ENCODE results near the gene CCDC9.
A peak's percentile ranks its signal among the peaks of the same experiment; 100 is the strongest.

Gene CCDC9

GRCh38 chr19:47221080-47221841 lies 35.1 kb upstream of the CCDC9 start:
- TF ChIP-seq CTCF (IDR thresholded peaks at IDR 0.05; ENCODE audit: low read depth, low read length, missing control alignments) = no peak
- DNase-seq (ENCODE audit: low read depth) = no peak
- no peak overlapping the region for H3K4me3 ChIP-seq (ENCODE audit: low read depth, low read length)

GRCh38 chr19:47221890-47222289 lies 34.4 kb upstream of the CCDC9 start:
- TF ChIP-seq CTCF (IDR thresholded peaks at IDR 0.05; ENCODE audit: low read depth, low read length, missing control alignments) = no peak
- DNase-seq (ENCODE audit: low read depth) = no peak
- no peak overlapping the region for H3K4me3 ChIP-seq (ENCODE audit: low read depth, low read length)

DNA sequence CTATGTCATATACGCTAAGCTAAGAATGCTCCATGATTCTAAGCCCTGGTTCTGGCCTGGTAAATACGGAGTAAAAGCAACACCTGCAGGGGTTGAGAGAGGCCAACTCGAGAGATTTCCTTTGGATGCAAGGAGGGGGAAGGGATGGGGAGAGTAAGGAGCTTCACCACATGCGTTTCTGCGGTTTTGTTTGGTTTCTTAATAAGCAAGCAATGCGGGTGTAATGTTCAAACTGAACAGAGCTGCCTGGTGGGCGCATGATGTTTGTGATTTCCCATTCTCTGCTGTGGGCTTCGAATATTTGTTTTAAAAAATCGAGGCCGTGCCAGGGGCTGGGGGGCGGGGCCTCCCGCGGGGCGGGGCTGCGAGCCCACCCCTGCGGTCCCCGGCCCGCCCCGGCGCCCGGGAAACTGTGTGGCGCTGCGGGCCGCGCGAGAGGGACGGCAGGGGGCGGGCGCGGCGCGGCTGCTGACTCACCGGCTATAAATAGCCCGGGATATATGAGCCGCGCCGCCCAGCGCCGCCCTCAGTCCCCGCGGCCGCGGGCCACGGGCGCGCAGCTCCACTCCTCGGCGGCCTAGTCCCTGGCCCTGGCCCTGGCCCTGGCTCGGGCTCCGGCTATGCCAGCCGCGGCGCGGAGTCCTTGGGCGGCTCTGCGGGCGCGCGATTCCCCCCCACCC lies 30.4 kb upstream of the CCDC9 start:
- peak overlapping the region; percentile 71 for H3K4me3 ChIP-seq (ENCODE audit: low read depth, low read length)
- peak; percentile 9 for TF ChIP-seq CTCF (IDR thresholded peaks at IDR 0.05; ENCODE audit: low read depth, low read length, missing control alignments)
- DNase-seq (ENCODE audit: low read depth) = no peak

- DNase-seq (ENCODE audit: low read depth) = peak; percentile 75
- no peak for TF ChIP-seq CTCF (IDR thresholded peaks at IDR 0.05; ENCODE audit: low read depth, low read length, missing control alignments)
- H3K4me3 ChIP-seq (ENCODE audit: low read depth, low read length) = peak overlapping the region; percentile 71
Measured at GRCh38 chr19:47226426-47227351, 29.6 kb upstream of the CCDC9 start.

GRCh38 chr19:47227352-47228167 lies 28.8 kb upstream of the CCDC9 start:
- peak overlapping the region; percentile 71 for H3K4me3 ChIP-seq (ENCODE audit: low read depth, low read length)
- DNase-seq (ENCODE audit: low read depth) = no peak
- TF ChIP-seq CTCF (IDR thresholded peaks at IDR 0.05; ENCODE audit: low read depth, low read length, missing control alignments) = no peak
